Heart left ventricle (tissue), 13 donors: ENCODE measurements around the gene PHEX.

Source experiments
- CTCF ChIP-seq, 12 donors: fragments of 200-600 bp; sonication (generic) in 4 of 12; IDR thresholded peaks; one replicate each; pipeline versions ENCODE4 v1.5.0 to v1.8.0; 2018 to 2022; ENCODE audit warnings: antibody characterized with exemption in 12 of 12, mild to moderate bottlenecking in 5 of 12
- POLR2A ChIP-seq, 2 donors: fragments of 450-650 bp; IDR thresholded peaks; one replicate each; pipeline ENCODE4 v1.6.1; 2017; ENCODE audit warnings: antibody characterized with exemption in 2 of 2, mild to moderate bottlenecking in 2 of 2, moderate library complexity in 2 of 2
- donor health status: ischemic (EF 13 %, LVEDD 7.1; RV severe dilation, severe dysfunction).
- donor health status: DM: no; HTN: yes; CAD: no.
- donor health status: DM: no; HTN: no; CAD: no.
- donor health status: ischemic (EF 25% LVEDD 6.9; RV normal size, moderate dysfunction).
- donor health status: ischemic (EF 25% LVEDD 5.7; RV mildly dilated, moderate dysfunction).
- donor health status: ischemic (EF 35%, LVEDD 5.7; RV mildly dilated, moderate dysfunction).
- donor health status: nonischemic (EF 11% LVEDD 7.7; RV severe dilation, severe dysfunction).
- donor health status: DM: yes; HTN: yes; CAD: no.
- donor health status: PGD.
- donor health status: ischemic (EF 29% LVEDD 5.4; RV normal size, mild dysfunction).
- donor health status: nonischemic (EF 23%, LVEDD 6.1; RV moderate dilation, normal function).

DNA sequence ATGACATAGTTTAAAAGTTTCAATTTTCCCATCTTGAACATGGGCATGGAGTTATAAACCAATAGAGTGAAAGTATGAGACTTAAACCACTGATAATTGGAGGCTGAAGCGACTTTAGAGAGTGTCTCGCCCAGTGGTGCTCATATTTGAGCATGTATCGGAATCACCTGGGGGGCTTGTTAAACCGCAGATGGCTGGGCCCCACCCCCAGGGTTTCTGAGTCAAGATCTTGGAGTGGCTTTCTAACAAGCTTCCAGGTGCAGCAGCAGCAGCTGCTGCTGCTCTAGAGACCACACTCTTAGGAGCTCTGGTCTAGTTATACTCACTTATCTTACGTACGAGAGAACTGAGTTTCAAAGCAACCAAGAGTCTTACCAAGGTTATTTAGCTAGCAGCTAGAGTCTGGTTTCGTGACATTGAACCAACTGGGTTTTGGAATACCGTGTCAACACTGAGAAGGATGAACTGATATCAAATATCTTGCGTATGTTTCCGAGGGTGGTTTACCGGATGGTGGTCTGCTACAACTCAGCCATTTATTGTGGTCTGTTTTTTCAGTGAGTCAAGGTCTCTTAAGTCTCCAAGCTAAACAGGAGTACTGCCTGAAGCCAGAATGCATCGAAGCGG is 5.9 kb downstream of the PHEX start:
- TF ChIP-seq CTCF (IDR thresholded peaks at IDR 0.05) (no peak), POLR2A (IDR thresholded peaks at IDR 0.05) (no peak)
